ENCODE results near the gene COMMD1. TPM values are rescaled to one million over a fixed set of nuclear protein-coding genes. Genes with fewer than 3 reads are reported as not detected.

COMMD1 gene
- polyA plus RNA-seq, 1 of the 3 experiments (the other 2 are of a cell fraction): 32.5 TPM

DNA sequence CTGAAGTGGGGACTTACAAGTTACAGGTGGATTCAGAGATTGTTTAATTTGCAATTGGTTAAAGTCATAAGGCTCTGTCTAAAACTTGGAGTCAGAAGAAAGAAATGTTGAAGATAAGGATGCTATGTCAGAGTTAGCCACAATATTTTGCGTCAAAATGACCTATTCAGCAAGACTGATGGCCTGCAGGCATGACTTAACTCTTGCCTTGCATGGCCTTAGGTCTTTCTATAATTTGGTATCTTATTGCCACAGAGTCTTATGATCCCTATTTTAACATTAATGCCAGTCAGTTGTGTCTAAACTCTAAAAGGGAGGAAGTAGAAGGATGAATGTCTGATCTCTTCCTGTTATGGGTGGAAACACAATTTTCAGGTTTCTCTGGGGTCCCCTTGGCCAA lies 5.2 kb upstream of the COMMD1 start:
- Histone ChIP-seq H3K4me2 (no peak overlapping the region), H3K4me3 (ENCODE audit: low read depth in 2 of 2, low read length in 1 of 2) (no peak overlapping the region), H3K4me1 (ENCODE audit: control insufficient read depth in 1 of 2, insufficient read depth in 2 of 2, low read depth in 1 of 2, low read length in 1 of 2) (no peaks in the 10 kb centered on the region), H3K79me2 (ENCODE audit: insufficient read depth) (peaks cover under 1% of the 10 kb centered on the region; the same call in 1 of the 2 replicates), H3K9me3 (no peaks in the 10 kb centered on the region), H2AFZ (ENCODE audit: low read depth) (no peak overlapping the region), H3K27ac (ENCODE audit: low read depth in 2 of 2, low read length in 1 of 2) (no peak overlapping the region), H3K9ac (no peak overlapping the region), H3K9me2 (no peaks in the 10 kb centered on the region), H4K20me1 (ENCODE audit: insufficient read depth) (no peaks in the 10 kb centered on the region), H3K36me3 (replicated peaks in 1 of 2; ENCODE audit: control insufficient read depth in 1 of 2, insufficient read depth in 2 of 2, low read length in 1 of 2) (no peaks in the 10 kb centered on the region), H3K27me3 (ENCODE audit: insufficient read depth) (no peaks in the 10 kb centered on the region), H3F3A (replicated peaks; ENCODE audit: insufficient read depth) (no peaks in the 10 kb centered on the region)
- DNase-seq: no peak
- 80% methylated on average over 1 of the region's 1 CpG for WGBS (ENCODE audit: low lambda C conversion rate)
- TF ChIP-seq TCF12 (IDR thresholded peaks at IDR 0.05): no peak
- TF ChIP-seq FOXJ3 (CRISPR knock-in tag; IDR thresholded peaks at IDR 0.05): no peak
- TF ChIP-seq, protein P1, sequence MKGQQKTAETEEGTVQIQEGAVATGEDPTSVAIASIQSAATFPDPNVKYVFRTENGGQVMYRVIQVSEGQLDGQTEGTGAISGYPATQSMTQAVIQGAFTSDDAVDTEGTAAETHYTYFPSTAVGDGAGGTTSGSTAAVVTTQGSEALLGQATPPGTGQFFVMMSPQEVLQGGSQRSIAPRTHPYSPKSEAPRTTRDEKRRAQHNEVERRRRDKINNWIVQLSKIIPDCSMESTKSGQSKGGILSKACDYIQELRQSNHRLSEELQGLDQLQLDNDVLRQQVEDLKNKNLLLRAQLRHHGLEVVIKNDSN (IDR thresholded peaks at IDR 0.05; ENCODE audit: borderline replicate concordance, low read depth): no peak
- no peak for TF ChIP-seq RAD21 (IDR thresholded peaks at IDR 0.05; ENCODE audit: low read length)
- TF ChIP-seq EP300 (IDR thresholded peaks at IDR 0.05; ENCODE audit: borderline replicate concordance in 1 of 2, low read depth in 1 of 2, low read length in 1 of 2): no peak
- TF ChIP-seq FOXM1 (IDR thresholded peaks at IDR 0.05; ENCODE audit: low read depth): no peak
- TF ChIP-seq TAF1 (IDR thresholded peaks at IDR 0.05; ENCODE audit: borderline replicate concordance, low read depth, low read length): no peak
- TF ChIP-seq FOSL2 (IDR thresholded peaks at IDR 0.05; ENCODE audit: borderline replicate concordance, low read depth): no peak
- no peak for TF ChIP-seq JUND (IDR thresholded peaks at IDR 0.05)
- ChIA-PET POLR2A (no interaction called here), CTCF (no interaction called here)

DNA sequence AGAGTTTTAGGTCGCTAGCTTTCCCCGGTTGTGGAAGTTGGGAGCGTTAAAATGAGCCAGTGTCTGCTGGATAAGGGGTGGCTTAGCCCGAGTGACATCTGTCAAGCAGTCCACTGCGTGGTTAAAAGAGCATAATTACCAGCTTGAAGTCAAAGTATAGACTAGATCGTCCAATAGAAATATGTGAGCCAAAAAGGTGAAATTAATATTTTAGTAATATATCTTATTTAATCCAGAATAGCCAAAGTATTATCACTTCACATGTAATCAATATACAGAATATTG lies 654 bp downstream of the COMMD1 start:
- Histone ChIP-seq H3F3A (replicated peaks; ENCODE audit: insufficient read depth) (peaks cover 12% of the 10 kb centered on the region), H3K36me3 (replicated peaks in 1 of 2; ENCODE audit: control insufficient read depth in 1 of 2, insufficient read depth in 2 of 2, low read length in 1 of 2) (no peaks in the 10 kb centered on the region), H3K4me2 (peak overlapping the region; percentile 94), H3K27me3 (ENCODE audit: insufficient read depth) (no peaks in the 10 kb centered on the region), H3K79me2 (ENCODE audit: insufficient read depth) (peaks cover 24% of the 10 kb centered on the region), H3K4me3 (ENCODE audit: low read depth in 2 of 2, low read length in 1 of 2) (peak overlapping the region; percentile 74 to 96), H3K9me3 (no peaks in the 10 kb centered on the region), H3K9ac (peak overlapping the region; percentile 80), H2AFZ (ENCODE audit: low read depth) (peak overlapping the region; percentile 96), H3K27ac (ENCODE audit: low read depth in 2 of 2, low read length in 1 of 2) (no peak overlapping the region; a peak in 1 of 4 replicates), H4K20me1 (ENCODE audit: insufficient read depth) (no peaks in the 10 kb centered on the region), H3K9me2 (no peaks in the 10 kb centered on the region), H3K4me1 (ENCODE audit: control insufficient read depth in 1 of 2, insufficient read depth in 2 of 2, low read depth in 1 of 2, low read length in 1 of 2) (peaks cover 2 to 6% of the 10 kb centered on the region in 2 experiments; a peak in 1 of 4 replicates)
- TF ChIP-seq JUND (IDR thresholded peaks at IDR 0.05) (no peak), MXI1 (IDR thresholded peaks at IDR 0.05; ENCODE audit: low read depth, low read length) (peak; percentile 47; the same call in 1 of the 2 replicates), EZH2phosphoT487 (IDR thresholded peaks at IDR 0.05; ENCODE audit: borderline replicate concordance, low read depth) (no peak)
- POLR2A ChIA-PET: no interaction called here
- no peak for DNase-seq
- WGBS (ENCODE audit: low lambda C conversion rate): 3% methylated on average over 6 of the region's 6 CpGs
- CTCF ChIA-PET: no interaction called here

GRCh38 chr2:61909116-61909515 lies 3.6 kb downstream of the COMMD1 start:
- TF ChIP-seq, protein P2, sequence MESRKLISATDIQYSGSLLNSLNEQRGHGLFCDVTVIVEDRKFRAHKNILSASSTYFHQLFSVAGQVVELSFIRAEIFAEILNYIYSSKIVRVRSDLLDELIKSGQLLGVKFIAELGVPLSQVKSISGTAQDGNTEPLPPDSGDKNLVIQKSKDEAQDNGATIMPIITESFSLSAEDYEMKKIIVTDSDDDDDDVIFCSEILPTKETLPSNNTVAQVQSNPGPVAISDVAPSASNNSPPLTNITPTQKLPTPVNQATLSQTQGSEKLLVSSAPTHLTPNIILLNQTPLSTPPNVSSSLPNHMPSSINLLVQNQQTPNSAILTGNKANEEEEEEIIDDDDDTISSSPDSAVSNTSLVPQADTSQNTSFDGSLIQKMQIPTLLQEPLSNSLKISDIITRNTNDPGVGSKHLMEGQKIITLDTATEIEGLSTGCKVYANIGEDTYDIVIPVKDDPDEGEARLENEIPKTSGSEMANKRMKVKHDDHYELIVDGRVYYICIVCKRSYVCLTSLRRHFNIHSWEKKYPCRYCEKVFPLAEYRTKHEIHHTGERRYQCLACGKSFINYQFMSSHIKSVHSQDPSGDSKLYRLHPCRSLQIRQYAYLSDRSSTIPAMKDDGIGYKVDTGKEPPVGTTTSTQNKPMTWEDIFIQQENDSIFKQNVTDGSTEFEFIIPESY (IDR thresholded peaks at IDR 0.05; ENCODE audit: borderline replicate concordance, low read depth): no peak
- TF ChIP-seq TCF12 (IDR thresholded peaks at IDR 0.05) (no peak), GATA2 (CRISPR knock-in tag; IDR thresholded peaks at IDR 0.05) (no peak), EZH2phosphoT487 (IDR thresholded peaks at IDR 0.05; ENCODE audit: borderline replicate concordance, low read depth) (no peak), FOXM1 (IDR thresholded peaks at IDR 0.05; ENCODE audit: low read depth) (no peak), GABPA (IDR thresholded peaks at IDR 0.05; ENCODE audit: low read depth) (no peak)
- peaks cover 30% of the 10 kb centered on the region for H3K79me2 ChIP-seq (ENCODE audit: insufficient read depth)
- peaks cover 2 to 6% of the 10 kb centered on the region in 2 experiments; a peak in 1 of 4 replicates for H3K4me1 ChIP-seq (ENCODE audit: control insufficient read depth in 1 of 2, insufficient read depth in 2 of 2, low read depth in 1 of 2, low read length in 1 of 2)
- H4K20me1 ChIP-seq (ENCODE audit: insufficient read depth): no peaks in the 10 kb centered on the region
- POLR2A ChIA-PET: no interaction called here
- H2AFZ ChIP-seq (ENCODE audit: low read depth): no peak overlapping the region
- H3K9me3 ChIP-seq: no peaks in the 10 kb centered on the region
- no peak overlapping the region for H3K4me3 ChIP-seq (ENCODE audit: low read depth in 2 of 2, low read length in 1 of 2)
- H3K4me2 ChIP-seq: no peak overlapping the region
- peaks cover 12% of the 10 kb centered on the region for H3F3A ChIP-seq (replicated peaks; ENCODE audit: insufficient read depth)
- WGBS (ENCODE audit: low lambda C conversion rate): over 99% methylated on average over 7 of the region's 8 CpGs
- CTCF ChIA-PET: interaction anchor here (1.2 to 1.4 kb wide), 2 partner anchors 772 to 774 kb away, joined by 3 read pairs; no protein-coding TSS in a partner anchor
- no peak for DNase-seq
- H3K27me3 ChIP-seq (ENCODE audit: insufficient read depth): no peaks in the 10 kb centered on the region
- no peaks in the 10 kb centered on the region for H3K36me3 ChIP-seq (replicated peaks in 1 of 2; ENCODE audit: control insufficient read depth in 1 of 2, insufficient read depth in 2 of 2, low read length in 1 of 2)
- H3K9ac ChIP-seq: no peak overlapping the region
- no peaks in the 10 kb centered on the region for H3K9me2 ChIP-seq
- no peak overlapping the region for H3K27ac ChIP-seq (ENCODE audit: low read depth in 2 of 2, low read length in 1 of 2)
